Transverse colon (tissue), 3 donors: Measurements from ENCODE around the gene NISCH.

ENCODE experiments used
- CTCF ChIP-seq, 5 experiments: fragments of 200-600 bp in 3 of 5; fragments of 450-650 bp in 2 of 5; sonication (generic) in 3 of 5; IDR thresholded peaks; 1 replicate in 2 of 5; 2 replicates in 3 of 5; pipeline ENCODE4 v1.5.1; 2016 to 2017; ENCODE audit warnings: antibody characterized with exemption in 5 of 5, inconsistent platforms in 3 of 5, mild to moderate bottlenecking in 2 of 5, moderate library complexity in 1 of 5
- POLR2A ChIP-seq: fragments of 450-650 bp; IDR thresholded peaks from one replicate; pipeline ENCODE4 v1.6.1; 2016; ENCODE audit warnings: antibody characterized with exemption, mild to moderate bottlenecking, moderate library complexity

DNA sequence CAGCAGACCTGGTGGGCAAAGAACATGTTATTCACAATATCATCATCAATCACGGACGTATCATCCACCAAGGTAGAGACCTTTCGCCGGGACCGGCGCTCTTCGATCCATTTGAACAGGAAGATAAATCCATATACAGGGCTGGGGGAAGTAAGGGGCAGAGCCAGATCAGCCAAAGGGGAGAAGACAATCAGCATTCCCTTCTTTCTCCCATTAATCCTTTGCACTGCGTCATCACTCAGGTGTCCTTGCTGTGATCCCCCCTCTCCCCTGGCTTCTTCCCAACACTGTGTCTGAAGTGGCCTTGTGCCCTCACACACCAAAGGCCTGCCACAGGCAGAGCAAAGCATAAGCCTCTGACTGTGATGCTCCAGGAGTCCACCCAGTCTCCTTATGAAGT lies 46.9 kb upstream of the NISCH start:
- no peak for TF ChIP-seq CTCF (IDR thresholded peaks at IDR 0.05)
- TF ChIP-seq POLR2A: no peak
